ENCODE measurements around the gene TAX1BP1. TPM values are rescaled to one million over a fixed set of nuclear protein-coding genes. Genes with fewer than 3 reads are reported as not detected.

The TAX1BP1 gene
- total and polyA plus RNA-seq, 4 donors: 35.7 to 57.1 (median 52.9) TPM

DNA sequence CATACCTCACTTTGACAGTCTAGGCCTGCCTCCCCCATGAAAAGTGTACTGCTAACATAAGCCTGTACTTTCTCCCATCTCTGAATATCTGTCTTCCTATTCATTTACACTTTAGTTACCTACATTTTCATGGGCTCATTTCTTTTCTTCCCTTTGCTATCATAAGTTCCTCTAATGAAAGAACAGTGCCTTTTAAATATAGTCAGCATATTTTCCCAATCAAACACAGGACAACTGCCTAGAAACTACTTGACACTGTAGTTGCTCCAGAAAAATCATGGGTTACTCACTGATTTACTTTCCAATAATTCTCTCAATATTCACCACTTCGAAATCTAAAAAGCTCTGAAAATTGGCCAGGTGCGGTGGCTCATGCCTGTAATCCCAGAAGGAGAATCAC lies 2.8 kb upstream of the TAX1BP1 start (continued):
- TF ChIP-seq, protein P1, sequence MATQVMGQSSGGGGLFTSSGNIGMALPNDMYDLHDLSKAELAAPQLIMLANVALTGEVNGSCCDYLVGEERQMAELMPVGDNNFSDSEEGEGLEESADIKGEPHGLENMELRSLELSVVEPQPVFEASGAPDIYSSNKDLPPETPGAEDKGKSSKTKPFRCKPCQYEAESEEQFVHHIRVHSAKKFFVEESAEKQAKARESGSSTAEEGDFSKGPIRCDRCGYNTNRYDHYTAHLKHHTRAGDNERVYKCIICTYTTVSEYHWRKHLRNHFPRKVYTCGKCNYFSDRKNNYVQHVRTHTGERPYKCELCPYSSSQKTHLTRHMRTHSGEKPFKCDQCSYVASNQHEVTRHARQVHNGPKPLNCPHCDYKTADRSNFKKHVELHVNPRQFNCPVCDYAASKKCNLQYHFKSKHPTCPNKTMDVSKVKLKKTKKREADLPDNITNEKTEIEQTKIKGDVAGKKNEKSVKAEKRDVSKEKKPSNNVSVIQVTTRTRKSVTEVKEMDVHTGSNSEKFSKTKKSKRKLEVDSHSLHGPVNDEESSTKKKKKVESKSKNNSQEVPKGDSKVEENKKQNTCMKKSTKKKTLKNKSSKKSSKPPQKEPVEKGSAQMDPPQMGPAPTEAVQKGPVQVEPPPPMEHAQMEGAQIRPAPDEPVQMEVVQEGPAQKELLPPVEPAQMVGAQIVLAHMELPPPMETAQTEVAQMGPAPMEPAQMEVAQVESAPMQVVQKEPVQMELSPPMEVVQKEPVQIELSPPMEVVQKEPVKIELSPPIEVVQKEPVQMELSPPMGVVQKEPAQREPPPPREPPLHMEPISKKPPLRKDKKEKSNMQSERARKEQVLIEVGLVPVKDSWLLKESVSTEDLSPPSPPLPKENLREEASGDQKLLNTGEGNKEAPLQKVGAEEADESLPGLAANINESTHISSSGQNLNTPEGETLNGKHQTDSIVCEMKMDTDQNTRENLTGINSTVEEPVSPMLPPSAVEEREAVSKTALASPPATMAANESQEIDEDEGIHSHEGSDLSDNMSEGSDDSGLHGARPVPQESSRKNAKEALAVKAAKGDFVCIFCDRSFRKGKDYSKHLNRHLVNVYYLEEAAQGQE (IDR thresholded peaks at IDR 0.05): no peak
- no peak for TF ChIP-seq HNF4A (conservative IDR thresholded peaks at IDR 0.05)

DNA sequence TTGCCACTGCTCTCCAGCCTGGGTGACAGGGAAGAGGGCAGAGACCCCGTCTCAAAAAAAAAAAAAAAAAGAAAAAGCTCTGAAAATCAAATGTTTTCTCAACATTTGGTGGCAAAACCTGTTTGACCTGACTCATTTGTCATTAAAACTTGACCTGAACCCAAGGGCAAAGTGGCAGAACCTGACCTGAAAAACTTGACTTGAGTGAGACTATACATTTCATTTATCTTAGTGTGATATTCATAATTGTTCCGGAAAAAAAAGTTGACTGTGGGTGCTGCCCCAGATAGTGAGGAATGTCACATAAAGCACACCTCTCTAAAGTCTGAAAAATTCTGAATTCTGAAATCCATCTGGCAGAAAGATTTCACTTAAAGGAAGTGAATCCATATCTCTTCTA lies 2.3 kb upstream of the TAX1BP1 start:
- no peak overlapping the region for H3K9ac ChIP-seq (ENCODE audit: low read depth in 1 of 2, low read length in 2 of 2)
- no peaks in the 10 kb centered on the region for H3K36me3 ChIP-seq (ENCODE audit: control insufficient read depth in 4 of 4, insufficient read depth in 3 of 4, low read depth in 1 of 4, low read length in 3 of 4)
- no peak overlapping the region for H3K27ac ChIP-seq (ENCODE audit: low read depth in 1 of 2, low read length in 2 of 2)
- H3K4me3 ChIP-seq (ENCODE audit: low read depth in 1 of 3, low read length in 3 of 3): no peak overlapping the region
- TF ChIP-seq, protein P2, sequence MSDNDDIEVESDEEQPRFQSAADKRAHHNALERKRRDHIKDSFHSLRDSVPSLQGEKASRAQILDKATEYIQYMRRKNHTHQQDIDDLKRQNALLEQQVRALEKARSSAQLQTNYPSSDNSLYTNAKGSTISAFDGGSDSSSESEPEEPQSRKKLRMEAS (IDR thresholded peaks at IDR 0.05): no peak
- TF ChIP-seq SP1 (IDR thresholded peaks at IDR 0.05) (no peak), HNF4A (conservative IDR thresholded peaks at IDR 0.05) (peak in 1 of 2 donors; percentile 10), FOXA2 (IDR thresholded peaks at IDR 0.05) (no peak), EGR1 (IDR thresholded peaks at IDR 0.05; ENCODE audit: low read depth in 2 of 2) (no peak)
- H3K27me3 ChIP-seq (ENCODE audit: control insufficient read depth in 4 of 4, insufficient read depth in 4 of 4, low read length in 3 of 4): no peaks in the 10 kb centered on the region
- H3K4me1 ChIP-seq (ENCODE audit: control insufficient read depth in 4 of 4, insufficient read depth in 4 of 4, low read length in 3 of 4): peaks cover 1 to 35% (median 23%) of the 10 kb centered on the region in 4 donors
- 67% methylated on average over 2 of the region's 2 CpGs for WGBS
- no peak for DNase-seq (ENCODE audit: low spot score)
- H3K9me3 ChIP-seq (ENCODE audit: control insufficient read depth in 4 of 4, low read length in 3 of 4): no peaks in the 10 kb centered on the region

DNA sequence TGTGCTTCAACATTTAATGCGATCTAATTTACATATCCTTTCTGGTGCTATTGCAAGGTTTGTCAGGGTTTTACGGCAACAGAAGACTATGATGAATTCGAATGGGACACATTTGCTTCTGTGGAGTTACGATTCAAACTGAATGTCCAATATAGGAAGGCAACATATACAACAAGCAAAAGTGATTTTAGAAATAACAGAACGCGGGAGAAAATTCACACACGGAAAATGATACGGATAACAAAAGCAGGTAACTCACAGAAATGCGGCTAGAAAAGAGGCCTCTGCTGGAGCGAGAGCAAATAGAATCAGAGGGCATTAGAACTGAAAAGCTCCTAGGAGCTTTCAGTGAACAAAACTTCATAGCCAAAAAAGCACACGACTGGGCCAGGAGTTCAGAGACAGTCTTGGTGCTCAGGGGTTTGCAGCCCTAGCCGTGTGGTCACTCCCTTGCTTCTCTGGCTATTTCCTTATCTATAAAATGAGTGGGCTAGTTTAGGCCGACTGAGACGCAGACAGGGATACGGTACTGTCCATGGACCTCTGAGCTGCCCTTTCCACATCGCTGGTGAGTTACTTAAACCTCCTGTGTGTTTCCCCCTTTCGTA lies 557 bp upstream of the TAX1BP1 start:
- peak overlapping the region; percentile 71 to 98 (median 85) for H3K4me3 ChIP-seq (ENCODE audit: low read depth in 1 of 3, low read length in 3 of 3)
- H3K9ac ChIP-seq (ENCODE audit: low read depth in 1 of 2, low read length in 2 of 2): peak overlapping the region; percentile 72 to 98
- WGBS: 2% methylated on average over 17 of the region's 17 CpGs
- H3K36me3 ChIP-seq (ENCODE audit: control insufficient read depth in 4 of 4, insufficient read depth in 3 of 4, low read depth in 1 of 4, low read length in 3 of 4): no peaks in the 10 kb centered on the region
- H3K9me3 ChIP-seq (ENCODE audit: control insufficient read depth in 4 of 4, low read length in 3 of 4): no peaks in the 10 kb centered on the region
- DNase-seq (ENCODE audit: low spot score): no peak
- peak overlapping the region; percentile 98 to 100 for H3K27ac ChIP-seq (ENCODE audit: low read depth in 1 of 2, low read length in 2 of 2)
- peak in 1 of 2 donors; percentile 5 for TF ChIP-seq RAD21 (IDR thresholded peaks at IDR 0.05)
- peak in 1 of 2 donors; percentile 5 for TF ChIP-seq HNF4A (conservative IDR thresholded peaks at IDR 0.05)
- no peak for TF ChIP-seq HNF4G (IDR thresholded peaks at IDR 0.05)
- peaks cover 1 to 40% (median 29%) of the 10 kb centered on the region in 4 donors for H3K4me1 ChIP-seq (ENCODE audit: control insufficient read depth in 4 of 4, insufficient read depth in 4 of 4, low read length in 3 of 4)
- H3K27me3 ChIP-seq (ENCODE audit: control insufficient read depth in 4 of 4, insufficient read depth in 4 of 4, low read length in 3 of 4): no peaks in the 10 kb centered on the region

DNA sequence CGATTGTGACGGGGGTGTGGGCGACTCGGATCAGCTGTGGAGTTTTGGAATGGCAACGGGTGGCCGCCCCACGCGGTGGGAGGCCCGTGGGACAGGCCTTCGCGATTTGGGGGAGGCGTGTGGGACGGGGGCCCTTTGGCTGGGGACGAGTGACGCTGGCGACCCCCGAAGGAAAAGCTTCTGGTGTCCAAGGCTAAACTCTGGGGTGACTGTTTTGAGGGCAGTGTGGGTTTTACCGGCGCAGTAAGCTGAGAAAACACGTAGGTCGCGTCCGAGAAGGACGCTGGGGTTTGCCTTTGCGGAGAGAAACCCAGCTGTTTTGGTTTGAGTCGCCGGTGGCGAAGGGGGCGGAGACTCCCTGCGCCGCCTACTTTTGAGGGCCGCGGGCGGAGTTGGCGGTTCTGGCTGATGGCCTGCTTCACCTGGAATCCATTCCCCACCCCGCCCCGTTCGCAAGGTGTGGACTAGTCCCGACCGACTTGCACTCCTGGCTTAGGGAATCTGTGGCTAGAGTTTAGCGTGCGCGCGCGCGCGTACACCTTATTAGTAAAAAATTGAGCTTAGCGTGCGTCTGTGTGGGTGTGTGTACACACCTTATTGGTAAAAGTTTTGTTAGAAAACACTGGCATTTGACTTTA lies 606 bp downstream of the TAX1BP1 start:
- DNase-seq (ENCODE audit: low spot score): peak; percentile 86
- Histone ChIP-seq H3K27ac (ENCODE audit: low read depth in 1 of 2, low read length in 2 of 2) (peak overlapping the region; percentile 98 to 100), H3K27me3 (ENCODE audit: control insufficient read depth in 4 of 4, insufficient read depth in 4 of 4, low read length in 3 of 4) (no peaks in the 10 kb centered on the region), H3K9ac (ENCODE audit: low read depth in 1 of 2, low read length in 2 of 2) (peak overlapping the region; percentile 93 to 98), H3K4me1 (ENCODE audit: control insufficient read depth in 4 of 4, insufficient read depth in 4 of 4, low read length in 3 of 4) (peaks cover 5 to 37% (median 29%) of the 10 kb centered on the region in 4 donors), H3K9me3 (ENCODE audit: control insufficient read depth in 4 of 4, low read length in 3 of 4) (no peaks in the 10 kb centered on the region), H3K4me3 (ENCODE audit: low read depth in 1 of 3, low read length in 3 of 3) (peak overlapping the region; percentile 71 to 98 (median 85)), H3K36me3 (ENCODE audit: control insufficient read depth in 4 of 4, insufficient read depth in 3 of 4, low read depth in 1 of 4, low read length in 3 of 4) (no peaks in the 10 kb centered on the region)
- WGBS: under 1% methylated on average over 49 of the region's 49 CpGs
- TF ChIP-seq RAD21 (IDR thresholded peaks at IDR 0.05): peak; percentile 30 to 31
- no peak for TF ChIP-seq FOXA2 (IDR thresholded peaks at IDR 0.05)
- no peak for TF ChIP-seq EGR1 (IDR thresholded peaks at IDR 0.05; ENCODE audit: low read depth in 2 of 2)
- TF ChIP-seq, protein P2 (IDR thresholded peaks at IDR 0.05): peak; percentile 60
- TF ChIP-seq GABPA (IDR thresholded peaks at IDR 0.05 in 1 of 2, conservative IDR thresholded peaks at IDR 0.05 in 1 of 2): peak in 1 of 2 donors; percentile 34
- peak; percentile 19 for TF ChIP-seq TAF1 (conservative IDR thresholded peaks at IDR 0.05)
- TF ChIP-seq, protein P3, sequence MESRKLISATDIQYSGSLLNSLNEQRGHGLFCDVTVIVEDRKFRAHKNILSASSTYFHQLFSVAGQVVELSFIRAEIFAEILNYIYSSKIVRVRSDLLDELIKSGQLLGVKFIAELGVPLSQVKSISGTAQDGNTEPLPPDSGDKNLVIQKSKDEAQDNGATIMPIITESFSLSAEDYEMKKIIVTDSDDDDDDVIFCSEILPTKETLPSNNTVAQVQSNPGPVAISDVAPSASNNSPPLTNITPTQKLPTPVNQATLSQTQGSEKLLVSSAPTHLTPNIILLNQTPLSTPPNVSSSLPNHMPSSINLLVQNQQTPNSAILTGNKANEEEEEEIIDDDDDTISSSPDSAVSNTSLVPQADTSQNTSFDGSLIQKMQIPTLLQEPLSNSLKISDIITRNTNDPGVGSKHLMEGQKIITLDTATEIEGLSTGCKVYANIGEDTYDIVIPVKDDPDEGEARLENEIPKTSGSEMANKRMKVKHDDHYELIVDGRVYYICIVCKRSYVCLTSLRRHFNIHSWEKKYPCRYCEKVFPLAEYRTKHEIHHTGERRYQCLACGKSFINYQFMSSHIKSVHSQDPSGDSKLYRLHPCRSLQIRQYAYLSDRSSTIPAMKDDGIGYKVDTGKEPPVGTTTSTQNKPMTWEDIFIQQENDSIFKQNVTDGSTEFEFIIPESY (IDR thresholded peaks at IDR 0.05): peak; percentile 40
- TF ChIP-seq, protein P1 (IDR thresholded peaks at IDR 0.05): peak; percentile 20
- no peak for TF ChIP-seq FOXA1 (IDR thresholded peaks at IDR 0.05)
- peak; percentile 28 for TF ChIP-seq NR2F2 (IDR thresholded peaks at IDR 0.05)
- TF ChIP-seq HNF4A (conservative IDR thresholded peaks at IDR 0.05): peak; percentile 21 to 33
- TF ChIP-seq RXRA (IDR thresholded peaks at IDR 0.05): peak; percentile 36 to 37

Measured in liver (tissue), 9 donors.